Upper lobe of right lung (tissue), 1 donor: Measurements from ENCODE around the gene MEPE. TPM values are rescaled to one million over a fixed set of nuclear protein-coding genes. Genes with fewer than 3 reads are reported as not detected.
"Not testable (repeated sequence)": the region's sequence is repeated elsewhere in the genome, so short reads cannot be mapped to it uniquely, and the experiment has no call there.

Experiments
- ATAC-seq: fragments of 200-7000 bp; cut with Tn5 transposase; one replicate; pipeline ENCODE4 v1.9.1; 2020; ENCODE audit warnings: mild to moderate bottlenecking, moderate library complexity
- DNase-seq: peaks from one replicate; pipeline ENCODE4 v3.0.0-alpha.2; 2020
- H3K27ac ChIP-seq: fragments of 200-600 bp; one replicate; pipeline ENCODE4 v1.8.0; 2022
- H3K27me3 ChIP-seq: fragments of 200-600 bp; one replicate; pipeline ENCODE4 v1.8.0; 2022; ENCODE audit warnings: mild to moderate bottlenecking
- H3K36me3 ChIP-seq: fragments of 200-600 bp; one replicate; pipeline ENCODE4 v1.8.0; 2022
- H3K4me1 ChIP-seq: fragments of 200-600 bp; one replicate; pipeline ENCODE4 v1.8.0; 2022
- H3K4me3 ChIP-seq: fragments of 200-600 bp; one replicate; pipeline ENCODE4 v1.8.0; 2022; ENCODE audit warnings: mild to moderate bottlenecking
- H3K9me3 ChIP-seq: fragments of 200-600 bp; one replicate; pipeline ENCODE4 v1.8.0; 2022
- CTCF ChIP-seq: fragments of 200-600 bp; IDR thresholded peaks from one replicate; pipeline ENCODE4 v1.8.0; 2022; ENCODE audit warnings: antibody characterized with exemption
- intact Hi-C: fragments of 100-400 bp; cut with DNase I; formaldehyde crosslinking; loops from one replicate; pipeline ENCODE4 v1.11.0; 2022
- total RNA-seq: library from RNA; stranded (reverse); fragmentation: NEBNext Ultra II Directional; extraction: Animal tissue kit (Norgen Biotek cat#: 25700); gene quantifications from one replicate; pipeline ENCODE4 v1.2.1, GENCODE V29; 2021
- donor health status: DM: no; HTN: yes; CAD: no; lungs with severe emphysema.

MEPE gene
- total RNA-seq, 1 donor from 2014 or later, result not detected

DNA sequence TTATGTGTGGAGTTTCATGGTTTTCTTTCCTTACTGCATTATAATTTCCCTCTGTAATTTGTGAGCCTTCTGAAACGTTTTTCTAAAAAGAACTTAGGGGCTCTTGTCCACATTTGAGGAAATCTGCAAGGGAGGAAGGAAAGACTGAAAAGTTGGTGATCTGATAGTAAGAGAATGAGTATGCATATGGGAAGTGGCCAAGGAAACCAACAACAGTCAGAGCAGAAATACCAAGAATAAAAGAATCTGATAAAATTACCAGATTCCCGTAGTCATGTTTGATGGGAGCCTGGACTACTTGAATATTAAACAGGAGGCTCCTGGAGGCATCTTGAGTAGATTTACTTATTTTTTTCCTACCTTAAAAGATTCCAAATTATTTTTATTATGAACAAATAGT, 50.1 kb downstream of the MEPE start:
- Histone ChIP-seq H3K4me3 (no peak overlapping the region), H3K36me3 (no peaks in the 10 kb centered on the region), H3K4me1 (no peaks in the 10 kb centered on the region), H3K9me3 (no peaks in the 10 kb centered on the region), H3K27ac (no peak overlapping the region), H3K27me3 (no peaks in the 10 kb centered on the region)
- DNase-seq, result no peak
- TF ChIP-seq CTCF, result no peak
- intact Hi-C loops, result no loop called here
- ATAC-seq, result no peak

DNA sequence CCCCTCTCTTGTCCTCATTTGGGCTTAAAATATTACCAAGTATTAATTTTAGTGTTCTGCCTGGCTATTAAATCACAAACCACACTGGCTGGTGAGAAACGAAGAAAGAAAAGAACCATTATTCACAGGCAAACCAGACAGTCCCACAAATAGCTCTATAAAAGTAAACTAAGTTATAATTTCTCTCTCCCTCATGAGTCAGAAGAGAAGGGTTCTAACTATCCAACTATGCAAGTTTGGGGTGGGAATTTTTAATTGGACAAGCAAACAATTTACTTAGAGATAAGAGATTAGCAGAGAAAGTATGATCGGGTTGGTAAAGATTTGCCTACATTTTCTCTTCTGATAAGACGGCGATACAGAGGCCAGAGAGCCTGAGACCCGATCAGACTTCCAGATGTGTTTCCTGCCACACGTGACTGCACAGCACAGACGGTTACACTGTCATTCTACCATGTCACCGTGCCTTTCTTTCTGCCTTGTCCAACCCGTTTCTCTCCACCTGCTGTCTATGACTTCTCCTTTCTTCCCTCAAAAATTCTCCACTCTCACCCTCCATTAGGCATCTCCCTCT, 52.3 kb downstream of the MEPE start:
- Histone ChIP-seq H3K4me1 (no peaks in the 10 kb centered on the region), H3K36me3 (no peaks in the 10 kb centered on the region), H3K4me3 (no peak overlapping the region), H3K27ac (no peak overlapping the region), H3K27me3 (no peaks in the 10 kb centered on the region), H3K9me3 (no peaks in the 10 kb centered on the region)
- DNase-seq, result no peak
- TF ChIP-seq CTCF, result no peak
- no peak for ATAC-seq
- intact Hi-C loops, result no loop called here

- TF ChIP-seq CTCF, result no peak
- no peaks in the 10 kb centered on the region for H3K4me1 ChIP-seq
- no peaks in the 10 kb centered on the region for H3K36me3 ChIP-seq
- intact Hi-C loops, result no loop called here
- DNase-seq (no peak), ATAC-seq (no peak)
- no peaks in the 10 kb centered on the region for H3K27me3 ChIP-seq
- H3K4me3 ChIP-seq, result no peak overlapping the region
- H3K27ac ChIP-seq, result no peak overlapping the region
- H3K9me3 ChIP-seq, result no peaks in the 10 kb centered on the region
These were observed 53.3 kb downstream of the MEPE start for GRCh38 chr4:87886083-87886482.

DNA sequence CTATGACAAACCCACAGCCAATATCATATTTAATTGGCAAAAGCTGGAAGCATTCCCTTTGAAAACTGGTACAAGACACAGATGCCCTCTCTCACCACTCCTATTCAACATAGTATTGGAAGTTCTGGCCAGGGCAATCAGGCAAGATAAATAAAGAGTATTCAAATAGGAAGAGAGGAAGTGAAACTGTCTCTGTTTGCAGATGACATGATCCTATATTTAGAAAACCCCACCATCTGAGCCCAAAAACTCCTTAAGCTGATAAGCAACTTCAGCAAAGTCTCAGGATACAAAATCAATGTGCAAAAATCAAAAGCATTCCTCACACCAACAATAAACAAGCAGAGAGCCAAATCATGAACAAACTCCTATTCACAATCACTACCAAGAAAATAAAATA, 58.0 kb downstream of the MEPE start:
- H3K27me3 ChIP-seq, H3K4me3 ChIP-seq, H3K27ac ChIP-seq, H3K9me3 ChIP-seq, H3K36me3 ChIP-seq, intact Hi-C loops, ATAC-seq, DNase-seq, H3K4me1 ChIP-seq: not testable (repeated sequence)

GRCh38 chr4:87895964-87896621, 63.3 kb downstream of the MEPE start:
- intact Hi-C loops, result no loop called here
- no peak for TF ChIP-seq CTCF
- H3K27me3 ChIP-seq, result no peaks in the 10 kb centered on the region
- no peaks in the 10 kb centered on the region for H3K9me3 ChIP-seq
- DNase-seq (no peak), ATAC-seq (peak; percentile 93)
- H3K4me3 ChIP-seq, result no peak overlapping the region
- peaks cover 7% of the 10 kb centered on the region for H3K4me1 ChIP-seq
- no peak overlapping the region for H3K27ac ChIP-seq
- no peaks in the 10 kb centered on the region for H3K36me3 ChIP-seq

Other genes starting within 250 kb of the MEPE start
- gene DSPP, start 224.4 kb upstream of the MEPE start, total RNA-seq, result not detected
- gene DMP1, start 182.7 kb upstream of the MEPE start, total RNA-seq, result not detected
- not detected for gene IBSP, start 33.4 kb upstream of the MEPE start, total RNA-seq
- gene SPP1, start 142.7 kb downstream of the MEPE start, total RNA-seq, result 45.4 TPM
- gene PKD2, start 174.7 kb downstream of the MEPE start, total RNA-seq, result 37.8 TPM